Epithelial cell of esophagus (primary cell): Measurements from ENCODE around the gene TACC3.

Source experiments
- DNase-seq: peaks from one replicate; pipeline ENCODE4 v3.0.0; 2010; ENCODE audit warnings: low read depth
- H3K4me3 ChIP-seq: 2 replicates; pipeline ENCODE4 v1.5.1; 2011; ENCODE audit warnings: mild to moderate bottlenecking, low read length, control low read depth
- CTCF ChIP-seq: IDR thresholded peaks from 2 replicates; pipeline ENCODE4 v1.5.1; 2011; ENCODE audit warnings: low read depth, mild to moderate bottlenecking, low read length, control low read depth, inconsistent platforms; ENCODE audit not compliant: insufficient read depth; ENCODE audit errors: missing control alignments

Gene TACC3

DNA sequence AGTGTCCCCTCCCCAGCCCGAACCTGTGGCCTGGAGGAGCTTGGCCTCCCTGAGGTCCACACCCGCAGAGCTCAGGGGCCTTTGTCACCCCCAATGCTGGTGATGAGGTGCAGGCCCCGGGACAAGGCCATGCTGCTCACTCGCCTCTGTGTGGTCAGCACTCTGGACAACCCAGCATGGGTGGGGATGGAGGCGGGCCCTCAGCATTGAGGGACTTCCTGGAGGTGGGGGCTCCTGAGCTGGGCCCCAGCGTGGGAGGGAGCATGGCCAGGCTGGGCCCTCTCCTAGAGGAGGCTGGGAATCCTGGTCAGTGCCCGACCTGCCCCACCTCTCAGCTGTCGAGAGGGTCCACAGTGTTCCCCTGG is 30.6 kb downstream of the TACC3 start:
- H3K4me3 ChIP-seq = no peak overlapping the region
- no peak for TF ChIP-seq CTCF
- DNase-seq = no peak

- peak; percentile 65 for DNase-seq
- no peak overlapping the region for H3K4me3 ChIP-seq
- no peak for TF ChIP-seq CTCF
Measured at GRCh38 chr4:1752284-1753041, 31.1 kb downstream of the TACC3 start.

DNA sequence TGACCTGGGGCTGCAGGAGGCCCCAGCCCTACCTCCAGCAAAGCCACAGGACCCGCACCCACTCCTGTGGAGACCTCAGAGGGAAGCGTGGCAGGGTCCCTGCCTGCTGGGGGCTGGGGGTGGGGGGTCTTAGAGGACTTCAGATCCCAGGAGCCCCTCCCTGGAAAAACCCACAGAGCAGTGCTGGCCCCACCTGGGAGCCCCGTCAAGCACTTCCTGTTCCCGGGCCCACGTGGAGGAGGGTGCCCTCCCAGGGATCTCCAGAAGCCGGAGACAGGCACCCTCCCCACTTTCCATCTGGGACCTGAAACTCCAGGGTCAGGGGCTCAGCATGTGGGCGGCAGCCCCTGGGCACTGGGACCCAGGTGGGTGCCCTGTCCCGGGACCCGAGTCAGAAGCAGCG is 32.0 kb downstream of the TACC3 start:
- TF ChIP-seq CTCF = no peak
- no peak overlapping the region for H3K4me3 ChIP-seq
- no peak for DNase-seq

DNA sequence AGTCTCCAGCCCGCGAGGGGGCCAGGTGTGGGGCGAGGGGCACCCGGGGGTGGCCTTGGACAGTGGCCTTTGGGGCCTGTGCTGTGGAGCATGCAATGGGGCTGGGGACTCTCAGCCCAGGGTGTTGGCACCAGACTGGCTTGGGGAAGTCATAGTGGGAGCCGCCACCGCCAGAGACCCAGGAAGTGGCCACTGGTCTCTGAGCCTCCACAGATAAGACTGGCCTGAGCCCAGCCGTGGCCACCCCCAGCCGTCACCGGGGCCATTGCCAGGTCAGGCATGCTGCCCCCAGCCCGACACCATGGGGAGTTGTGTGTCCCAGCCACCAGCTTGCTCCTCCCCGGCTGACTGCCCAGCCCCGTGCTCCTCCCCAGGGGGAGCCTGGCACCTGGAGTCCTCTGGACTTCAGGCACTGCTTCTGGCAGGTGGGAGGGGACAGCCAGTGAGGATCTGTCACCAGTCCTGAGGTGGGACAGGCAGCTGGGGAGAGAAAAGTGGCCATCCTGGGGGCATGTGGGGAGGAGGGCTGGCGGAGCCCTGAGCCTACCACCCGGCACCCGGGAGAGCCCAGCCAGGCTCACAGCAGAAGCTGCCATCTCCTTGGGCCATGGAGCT is 32.5 kb downstream of the TACC3 start:
- DNase-seq = no peak
- TF ChIP-seq CTCF = no peak
- H3K4me3 ChIP-seq = no peak overlapping the region

DNA sequence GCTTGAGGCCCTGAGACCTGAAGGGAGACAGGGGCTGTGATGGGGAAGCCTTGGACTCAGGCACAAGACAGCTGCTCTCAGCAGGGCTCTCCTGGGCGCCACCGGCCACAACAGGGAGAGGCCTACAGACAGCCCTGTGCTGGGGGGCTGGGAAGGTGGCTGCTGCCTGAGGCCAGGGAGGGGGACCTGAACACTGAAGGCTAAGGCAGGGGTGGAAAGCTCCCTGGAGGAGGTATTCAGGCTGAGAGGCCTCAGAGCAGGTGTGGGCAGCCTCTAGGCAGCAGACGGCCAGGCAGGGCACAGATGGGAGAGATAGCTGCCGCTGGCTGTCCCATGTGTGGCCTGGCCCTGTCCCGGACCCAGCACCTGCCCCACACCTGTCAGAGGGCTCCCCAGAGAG is 33.0 kb downstream of the TACC3 start:
- TF ChIP-seq CTCF = no peak
- H3K4me3 ChIP-seq = no peak overlapping the region
- no peak for DNase-seq

- no peak for TF ChIP-seq CTCF
Measured at GRCh38 chr4:1755297-1755696, 34.0 kb downstream of the TACC3 start.

GRCh38 chr4:1756079-1756478 is 34.8 kb downstream of the TACC3 start:
- no peak for TF ChIP-seq CTCF
- no peak for DNase-seq

More at GRCh38 chr4:1755297-1755696, 34.0 kb downstream of the TACC3 start:
- no peak for DNase-seq
- no peak overlapping the region for H3K4me3 ChIP-seq

More at GRCh38 chr4:1756079-1756478, 34.8 kb downstream of the TACC3 start:
- H3K4me3 ChIP-seq = no peak overlapping the region
